IMR-90 (cell line): ENCODE data around the gene MARK4. TPM values are rescaled to one million over a fixed set of nuclear protein-coding genes. Genes with fewer than 3 reads are reported as not detected.

Experiments
- ATAC-seq: fragments of 200-7000 bp; cut with Tn5 transposase; 2 replicates; pipeline ENCODE4 v1.9.1; 2020; ENCODE audit warnings: low read depth, mild to moderate bottlenecking, moderate library complexity
- BruUV-seq: library from RNA; stranded (reverse); fragments of 400-500 nt; replicated peaks from 2 replicates; lab custom pipeline; 2021; lab: Mats Ljungman, UMichigan
- CTCF ChIA-PET: fragments of 300-600 bp; formaldehyde crosslinking; extraction: SDS; loops from one replicate; lab custom pipeline; 2021; ENCODE audit warnings: antibody characterized with exemption; lab: Yijun Ruan, JAX
- POLR2A ChIA-PET: fragments of 300-600 bp; sonication (Branson Sonifier 250); formaldehyde crosslinking; loops from one replicate; lab custom pipeline; 2022; ENCODE audit warnings: antibody characterized with exemption; ENCODE audit not compliant: unreplicated experiment; lab: Charles Lee
- DNase-seq: peaks from one replicate; pipeline ENCODE4 v3.0.0; 2013
- H2AFZ ChIP-seq: replicated peaks from 2 replicates; pipeline ENCODE3; 2013; ENCODE audit warnings: low read length, mild to moderate bottlenecking; ENCODE audit not compliant: poor library complexity
- H2AK5ac ChIP-seq: 2 replicates; pipeline ENCODE4 v1.6.1; 2013; ENCODE audit warnings: low read depth, low read length, inconsistent platforms
- H2AK9ac ChIP-seq: replicated peaks from 2 replicates; pipeline ENCODE3; 2013; ENCODE audit warnings: mild to moderate bottlenecking, low read depth, low read length, moderate library complexity; ENCODE audit not compliant: poor library complexity
- H2BK120ac ChIP-seq: 2 replicates; pipeline ENCODE4 v1.6.1; 2013; ENCODE audit warnings: low read depth, low read length, inconsistent platforms
- H2BK15ac ChIP-seq: 3 replicates; pipeline ENCODE4 v1.6.1; 2013; ENCODE audit warnings: low read depth, low read length, inconsistent platforms
- H2BK20ac ChIP-seq: 2 replicates; pipeline ENCODE4 v1.6.1; 2013; ENCODE audit warnings: low read depth, mild to moderate bottlenecking, inconsistent platforms, low read length, moderate library complexity
- H2BK5ac ChIP-seq: 2 replicates; pipeline ENCODE4 v1.6.1; 2013; ENCODE audit warnings: mild to moderate bottlenecking, low read depth, low read length, inconsistent platforms; ENCODE audit not compliant: poor library complexity, severe bottlenecking
- H3K14ac ChIP-seq: replicated peaks from 2 replicates; pipeline ENCODE4 v1.6.1; 2013; ENCODE audit warnings: low read depth, low read length, inconsistent platforms
- H3K18ac ChIP-seq: 2 replicates; pipeline ENCODE4 v1.6.1; 2013; ENCODE audit warnings: low read depth, low read length, control low read depth
- H3K23ac ChIP-seq: 2 replicates; pipeline ENCODE4 v1.6.1; 2013; ENCODE audit warnings: low read depth, low read length, inconsistent platforms
- H3K27ac ChIP-seq: 2 replicates; pipeline ENCODE4 v1.5.1; 2013; ENCODE audit warnings: mild to moderate bottlenecking, control low read depth, low read length; ENCODE audit not compliant: insufficient read depth
- H3K27me3 ChIP-seq: 2 replicates; pipeline ENCODE4 v1.6.1; 2013; ENCODE audit warnings: low read length; ENCODE audit not compliant: control insufficient read depth, insufficient read depth
- H3K36me3 ChIP-seq: 2 replicates; pipeline ENCODE4 v1.6.1; 2013; ENCODE audit warnings: low read length, mixed read lengths; ENCODE audit not compliant: control insufficient read depth, insufficient read depth
- H3K4ac ChIP-seq: 2 replicates; pipeline ENCODE4 v1.6.1; 2013; ENCODE audit warnings: low read depth, low read length, inconsistent platforms
- H3K4me1 ChIP-seq: 2 replicates; pipeline ENCODE4 v1.6.1; 2013; ENCODE audit warnings: low read length, mixed read lengths; ENCODE audit not compliant: control insufficient read depth, insufficient read depth
- H3K4me2 ChIP-seq: 2 replicates; pipeline ENCODE4 v1.6.1; 2013; ENCODE audit warnings: low read depth, mild to moderate bottlenecking, control low read depth, low read length, moderate library complexity
- H3K4me3 ChIP-seq: 2 replicates; pipeline ENCODE4 v1.5.1; 2013; ENCODE audit warnings: low read depth, mild to moderate bottlenecking, control low read depth, low read length, moderate library complexity; ENCODE audit not compliant: insufficient read depth
- H3K56ac ChIP-seq: 2 replicates; pipeline ENCODE4 v1.6.1; 2013; ENCODE audit warnings: low read length, inconsistent platforms; ENCODE audit not compliant: insufficient read depth; ENCODE audit errors: extremely low read depth
- H3K79me1 ChIP-seq, 2 experiments: 2 replicates each; pipeline ENCODE4 v1.6.1; 2013; ENCODE audit warnings: low read length in 2 of 2, inconsistent platforms in 1 of 2, low read depth in 1 of 2
- H3K9ac ChIP-seq: 2 replicates; pipeline ENCODE4 v1.6.1; 2013; ENCODE audit warnings: low read depth, low read length, control low read depth
- H3K9me1 ChIP-seq: 2 replicates; pipeline ENCODE4 v1.6.1; 2013; ENCODE audit warnings: low read length, inconsistent platforms; ENCODE audit not compliant: insufficient read depth
- H3K9me3 ChIP-seq: 2 replicates; pipeline ENCODE4 v1.6.1; 2013; ENCODE audit warnings: low read length; ENCODE audit not compliant: control insufficient read depth, insufficient read depth
- H4K20me1 ChIP-seq: 2 replicates; pipeline ENCODE4 v1.6.1; 2013; ENCODE audit warnings: low read length, inconsistent platforms; ENCODE audit not compliant: insufficient read depth
- H4K5ac ChIP-seq: 2 replicates; pipeline ENCODE4 v1.6.1; 2013; ENCODE audit warnings: mild to moderate bottlenecking, low read depth, low read length, control low read depth
- H4K8ac ChIP-seq, 2 experiments: 2 replicates each; pipeline ENCODE4 v1.6.1; 2013; ENCODE audit warnings: low read depth in 2 of 2, low read length in 2 of 2, control low read depth in 1 of 2, inconsistent platforms in 1 of 2
- H4K91ac ChIP-seq: 2 replicates; pipeline ENCODE4 v1.6.1; 2013; ENCODE audit warnings: low read depth, low read length, inconsistent platforms; ENCODE audit not compliant: insufficient read depth
- CHD1 ChIP-seq: IDR thresholded peaks from 2 replicates; pipeline ENCODE4 v1.6.1; 2012; ENCODE audit warnings: low read depth, low read length, improper control_type of control experiment
- MAFK ChIP-seq: IDR thresholded peaks from 2 replicates; pipeline ENCODE4 v1.6.1; 2012; ENCODE audit warnings: low read depth, low read length, improper control_type of control experiment
- MAZ ChIP-seq: IDR thresholded peaks from 2 replicates; pipeline ENCODE4 v1.6.1; 2012; ENCODE audit warnings: low read depth, mild to moderate bottlenecking, low read length, improper control_type of control experiment, moderate library complexity, borderline replicate concordance
- POLR2A ChIP-seq: IDR thresholded peaks from 2 replicates; pipeline ENCODE4 v1.6.1; 2012; ENCODE audit warnings: mild to moderate bottlenecking, low read depth, low read length
- RAD21 ChIP-seq: IDR thresholded peaks from 2 replicates; pipeline ENCODE4 v1.6.1; 2012; ENCODE audit warnings: low read length, improper control_type of control experiment
- RFX5 ChIP-seq: IDR thresholded peaks from 2 replicates; pipeline ENCODE4 v1.8.0; 2012; ENCODE audit warnings: low read depth, mild to moderate bottlenecking, low read length, moderate library complexity
- WGBS, 2 experiments: methylation state at CpG; one replicate each; pipeline versions ENCODE4 v1.1.5 to v1.1.7; 2013; ENCODE audit warnings: missing lambda C conversion rate in 2 of 2; ENCODE audit not compliant: insufficient read length in 1 of 2; ENCODE audit errors: extremely low coverage in 2 of 2; 5-methylcytosine and 5-hydroxymethylcytosine counted together
- dilution Hi-C: fragments of 300-500 bp; cut with HindIII; formaldehyde crosslinking; loops from one replicate; pipeline ENCODE4 v1.14.3; 2018; ENCODE audit warnings: low sequenced_read_pairs; ENCODE audit not compliant: unreplicated experiment
- in situ Hi-C: fragments of 300-500 bp; cut with MboI; formaldehyde crosslinking; loops from 3 replicates; pipeline ENCODE4 v1.14.3; 2019; ENCODE audit warnings: low sequenced_read_pairs, inconsistent platforms, mixed read lengths
- intact Hi-C: fragments of 100-400 bp; cut with micrococcal nuclease; formaldehyde crosslinking; loops from 2 replicates; pipeline ENCODE4 v1.10.0; 2022
- polyA plus RNA-seq, 3 experiments: library from polyadenylated mRNA; depleted of rRNA; stranded (reverse); fragments of >200 nt; gene quantifications; 2 replicates each; pipeline ENCODE4 v1.2.3, GENCODE V29; 2012; ENCODE audit warnings: low replicate concordance in 1 of 3
- total RNA-seq: library from RNA; depleted of rRNA; stranded (reverse); fragments of >200 nt; gene quantifications from 2 replicates; pipeline ENCODE4 v1.2.3, GENCODE V29; 2012
- TF ChIP-seq, protein P1 (sequence below): fragments of 150-350 bp; IDR thresholded peaks from 2 replicates; pipeline ENCODE4 v1.6.1; 2017; ENCODE audit warnings: mild to moderate bottlenecking, antibody characterized with exemption, low read length, low read depth

Gene MARK4
- total and polyA plus RNA-seq, 2 of the 4 experiments (the other 2 are of a cell fraction) = 11.3 to 20.7 TPM

GRCh38 chr19:45276284-45276687 is 25.2 kb downstream of the MARK4 start:
- dilution Hi-C loops = no loop called here
- no peak overlapping the region for H4K91ac ChIP-seq

More at GRCh38 chr19:45276284-45276687, 25.2 kb downstream of the MARK4 start:
- CTCF ChIA-PET = no interaction called here
- Histone ChIP-seq H2AK5ac (no peak overlapping the region), H4K8ac (no peak overlapping the region), H3K79me1 (peaks cover 7 to 19% of the 10 kb centered on the region in 2 experiments; a peak in 3 of 4 replicates), H2BK20ac (no peak overlapping the region), H3K27me3 (no peaks in the 10 kb centered on the region), H3K9me3 (no peaks in the 10 kb centered on the region), H3K27ac (no peak overlapping the region), H3K14ac (no peak overlapping the region), H3K36me3 (peaks cover 51% of the 10 kb centered on the region), H3K9me1 (peaks cover 11% of the 10 kb centered on the region), H3K56ac (no peak overlapping the region), H4K5ac (no peak overlapping the region), H3K4me2 (no peak overlapping the region), H3K23ac (no peak overlapping the region), H2AK9ac (no peak overlapping the region), H2BK120ac (no peak overlapping the region), H3K18ac (no peak overlapping the region), H2BK5ac (no peak overlapping the region), H2BK15ac (no peak overlapping the region), H3K9ac (no peak overlapping the region), H3K4ac (no peak overlapping the region), H2AFZ (no peak overlapping the region), H3K4me3 (no peak overlapping the region), H3K4me1 (peaks cover 8% of the 10 kb centered on the region), H4K20me1 (peaks cover 18% of the 10 kb centered on the region)
- DNase-seq (peak; percentile 29), ATAC-seq (no peak)
- POLR2A ChIA-PET = no interaction called here
- WGBS, 2 experiments = no CpG with 5 or more reads among the region's 7 CpGs
- in situ Hi-C loops (no loop called here), intact Hi-C loops (no loop called here)
- BruUV-seq = no TSS peak
- TF ChIP-seq MAFK = no peak
- no peak for TF ChIP-seq POLR2A
- TF ChIP-seq, protein P1, sequence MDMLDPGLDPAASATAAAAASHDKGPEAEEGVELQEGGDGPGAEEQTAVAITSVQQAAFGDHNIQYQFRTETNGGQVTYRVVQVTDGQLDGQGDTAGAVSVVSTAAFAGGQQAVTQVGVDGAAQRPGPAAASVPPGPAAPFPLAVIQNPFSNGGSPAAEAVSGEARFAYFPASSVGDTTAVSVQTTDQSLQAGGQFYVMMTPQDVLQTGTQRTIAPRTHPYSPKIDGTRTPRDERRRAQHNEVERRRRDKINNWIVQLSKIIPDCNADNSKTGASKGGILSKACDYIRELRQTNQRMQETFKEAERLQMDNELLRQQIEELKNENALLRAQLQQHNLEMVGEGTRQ = no peak
- no peak for TF ChIP-seq CHD1
- no peak for TF ChIP-seq RFX5
- no peak for TF ChIP-seq RAD21
- TF ChIP-seq MAZ = no peak
